ENCODE results near the gene GUCY2D.

DNA sequence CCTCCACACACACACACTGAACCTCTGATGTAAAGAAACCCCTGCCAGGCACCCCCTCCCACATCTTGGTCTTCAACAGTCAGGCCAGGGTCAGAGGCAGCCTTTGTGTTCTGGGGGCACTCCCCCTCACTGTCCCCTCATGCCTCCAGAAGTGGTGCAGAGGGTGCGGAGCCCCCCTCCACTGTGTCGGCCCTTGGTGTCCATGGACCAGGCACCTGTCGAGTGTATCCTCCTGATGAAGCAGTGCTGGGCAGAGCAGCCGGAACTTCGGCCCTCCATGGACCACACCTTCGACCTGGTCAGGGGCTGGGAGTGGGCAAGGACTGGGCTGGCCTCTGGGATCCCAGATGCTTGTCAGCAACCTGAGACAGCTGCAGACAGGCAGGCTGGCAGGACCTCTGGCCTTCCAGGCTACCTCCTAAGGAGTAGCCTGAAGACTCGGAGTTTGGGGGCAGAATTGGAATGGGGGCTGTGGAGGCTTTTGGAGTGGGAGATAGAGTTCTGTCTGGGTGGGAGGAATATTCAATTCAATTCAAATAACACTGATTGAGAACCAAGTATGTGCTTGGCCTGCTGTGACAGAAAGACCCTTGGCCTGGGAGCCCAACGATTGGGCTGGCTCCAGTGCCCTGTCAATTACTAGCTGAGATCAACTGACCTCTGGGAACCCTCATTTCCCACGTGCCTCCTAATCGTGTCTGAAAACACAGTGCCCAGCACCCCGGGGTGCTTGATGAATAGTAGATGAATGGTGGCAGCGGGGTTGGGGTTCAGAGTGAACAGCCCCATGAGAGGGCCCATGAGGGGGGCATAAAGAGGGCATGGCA, 11.5 kb downstream of the GUCY2D start:
- no peak for TF ChIP-seq POLR2A (IDR thresholded peaks at IDR 0.05)
- no peak for TF ChIP-seq POLR2AphosphoS5 (IDR thresholded peaks at IDR 0.05; ENCODE audit: insufficient read depth in 1 of 2, low read depth in 1 of 2)
- TF ChIP-seq, protein P1, sequence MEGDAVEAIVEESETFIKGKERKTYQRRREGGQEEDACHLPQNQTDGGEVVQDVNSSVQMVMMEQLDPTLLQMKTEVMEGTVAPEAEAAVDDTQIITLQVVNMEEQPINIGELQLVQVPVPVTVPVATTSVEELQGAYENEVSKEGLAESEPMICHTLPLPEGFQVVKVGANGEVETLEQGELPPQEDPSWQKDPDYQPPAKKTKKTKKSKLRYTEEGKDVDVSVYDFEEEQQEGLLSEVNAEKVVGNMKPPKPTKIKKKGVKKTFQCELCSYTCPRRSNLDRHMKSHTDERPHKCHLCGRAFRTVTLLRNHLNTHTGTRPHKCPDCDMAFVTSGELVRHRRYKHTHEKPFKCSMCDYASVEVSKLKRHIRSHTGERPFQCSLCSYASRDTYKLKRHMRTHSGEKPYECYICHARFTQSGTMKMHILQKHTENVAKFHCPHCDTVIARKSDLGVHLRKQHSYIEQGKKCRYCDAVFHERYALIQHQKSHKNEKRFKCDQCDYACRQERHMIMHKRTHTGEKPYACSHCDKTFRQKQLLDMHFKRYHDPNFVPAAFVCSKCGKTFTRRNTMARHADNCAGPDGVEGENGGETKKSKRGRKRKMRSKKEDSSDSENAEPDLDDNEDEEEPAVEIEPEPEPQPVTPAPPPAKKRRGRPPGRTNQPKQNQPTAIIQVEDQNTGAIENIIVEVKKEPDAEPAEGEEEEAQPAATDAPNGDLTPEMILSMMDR (IDR thresholded peaks at IDR 0.05): no peak
